ENCODE measurements around the gene FXN.

DNA sequence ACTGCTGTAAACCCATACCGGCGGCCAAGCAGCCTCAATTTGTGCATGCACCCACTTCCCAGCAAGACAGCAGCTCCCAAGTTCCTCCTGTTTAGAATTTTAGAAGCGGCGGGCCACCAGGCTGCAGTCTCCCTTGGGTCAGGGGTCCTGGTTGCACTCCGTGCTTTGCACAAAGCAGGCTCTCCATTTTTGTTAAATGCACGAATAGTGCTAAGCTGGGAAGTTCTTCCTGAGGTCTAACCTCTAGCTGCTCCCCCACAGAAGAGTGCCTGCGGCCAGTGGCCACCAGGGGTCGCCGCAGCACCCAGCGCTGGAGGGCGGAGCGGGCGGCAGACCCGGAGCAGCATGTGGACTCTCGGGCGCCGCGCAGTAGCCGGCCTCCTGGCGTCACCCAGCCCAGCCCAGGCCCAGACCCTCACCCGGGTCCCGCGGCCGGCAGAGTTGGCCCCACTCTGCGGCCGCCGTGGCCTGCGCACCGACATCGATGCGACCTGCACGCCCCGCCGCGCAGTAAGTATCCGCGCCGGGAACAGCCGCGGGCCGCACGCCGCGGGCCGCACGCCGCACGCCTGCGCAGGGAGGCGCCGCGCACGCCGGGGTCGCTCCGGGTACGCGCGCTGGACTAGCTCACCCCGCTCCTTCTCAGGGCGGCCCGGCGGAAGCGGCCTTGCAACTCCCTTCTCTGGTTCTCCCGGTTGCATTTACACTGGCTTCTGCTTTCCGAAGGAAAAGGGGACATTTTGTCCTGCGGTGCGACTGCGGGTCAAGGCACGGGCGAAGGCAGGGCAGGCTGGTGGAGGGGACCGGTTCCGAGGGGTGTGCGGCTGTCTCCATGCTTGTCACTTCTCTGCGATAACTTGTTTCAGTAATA, at the start of gene FXN:
- TF ChIP-seq, protein P1, sequence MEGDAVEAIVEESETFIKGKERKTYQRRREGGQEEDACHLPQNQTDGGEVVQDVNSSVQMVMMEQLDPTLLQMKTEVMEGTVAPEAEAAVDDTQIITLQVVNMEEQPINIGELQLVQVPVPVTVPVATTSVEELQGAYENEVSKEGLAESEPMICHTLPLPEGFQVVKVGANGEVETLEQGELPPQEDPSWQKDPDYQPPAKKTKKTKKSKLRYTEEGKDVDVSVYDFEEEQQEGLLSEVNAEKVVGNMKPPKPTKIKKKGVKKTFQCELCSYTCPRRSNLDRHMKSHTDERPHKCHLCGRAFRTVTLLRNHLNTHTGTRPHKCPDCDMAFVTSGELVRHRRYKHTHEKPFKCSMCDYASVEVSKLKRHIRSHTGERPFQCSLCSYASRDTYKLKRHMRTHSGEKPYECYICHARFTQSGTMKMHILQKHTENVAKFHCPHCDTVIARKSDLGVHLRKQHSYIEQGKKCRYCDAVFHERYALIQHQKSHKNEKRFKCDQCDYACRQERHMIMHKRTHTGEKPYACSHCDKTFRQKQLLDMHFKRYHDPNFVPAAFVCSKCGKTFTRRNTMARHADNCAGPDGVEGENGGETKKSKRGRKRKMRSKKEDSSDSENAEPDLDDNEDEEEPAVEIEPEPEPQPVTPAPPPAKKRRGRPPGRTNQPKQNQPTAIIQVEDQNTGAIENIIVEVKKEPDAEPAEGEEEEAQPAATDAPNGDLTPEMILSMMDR (IDR thresholded peaks at IDR 0.05), result peak; percentile 95 to 98 (median 97)
- TF ChIP-seq EP300 (IDR thresholded peaks at IDR 0.05), result no peak
